Kasumi-1 (cell line): Measurements from ENCODE around the gene PMP22.

ENCODE experiments used
- DNase-seq, 2 experiments: peaks; one replicate each; lab custom pipeline; 2025; lab: John Stamatoyannopoulos, UW

The PMP22 gene

GRCh38 chr17:15273141-15273793, 8.1 kb upstream of the PMP22 start:
- DNase-seq: no peak

GRCh38 chr17:15271741-15272140, 6.6 kb upstream of the PMP22 start:
- no peak for DNase-seq

- no peak for DNase-seq
Observed at GRCh38 chr17:15270628-15271381, 5.7 kb upstream of the PMP22 start.

DNA sequence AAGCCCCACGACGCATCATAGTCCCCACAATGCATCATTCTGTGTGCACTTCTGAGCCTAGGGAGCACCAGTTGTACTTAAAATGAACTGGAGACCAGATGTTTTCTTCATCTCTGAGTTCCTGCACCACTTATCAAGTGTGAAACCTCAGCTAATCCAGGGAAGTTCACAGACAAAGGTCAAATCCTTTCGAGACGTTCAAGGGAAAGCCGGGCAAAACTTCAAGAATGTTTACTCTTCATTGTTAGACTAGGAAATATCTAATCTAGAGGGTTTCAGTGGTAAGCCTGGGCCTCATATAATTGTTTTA, 4.6 kb upstream of the PMP22 start:
- no peak for DNase-seq

GRCh38 chr17:15269087-15269779, 4.1 kb upstream of the PMP22 start:
- no peak for DNase-seq

GRCh38 chr17:15268461-15268860, 3.3 kb upstream of the PMP22 start:
- DNase-seq: no peak

DNA sequence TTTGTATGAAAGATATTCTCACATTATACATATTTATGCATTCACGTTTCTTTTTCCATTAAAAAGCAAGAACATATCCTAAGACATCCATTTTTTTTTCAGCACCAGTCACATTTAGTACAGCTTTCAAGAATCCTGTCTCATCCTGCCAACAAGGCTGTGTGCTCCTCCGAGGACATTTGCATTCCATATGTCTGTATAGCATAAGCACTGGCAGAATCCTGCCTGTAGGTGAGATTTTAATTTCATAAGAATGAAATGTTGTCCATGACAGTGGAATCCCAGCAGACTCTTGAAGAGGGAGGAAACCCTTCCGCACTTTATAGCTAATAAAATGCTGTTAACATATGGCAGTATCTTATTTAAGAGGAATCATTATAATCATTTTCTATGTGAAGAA, 2.9 kb upstream of the PMP22 start:
- no peak for DNase-seq

DNA sequence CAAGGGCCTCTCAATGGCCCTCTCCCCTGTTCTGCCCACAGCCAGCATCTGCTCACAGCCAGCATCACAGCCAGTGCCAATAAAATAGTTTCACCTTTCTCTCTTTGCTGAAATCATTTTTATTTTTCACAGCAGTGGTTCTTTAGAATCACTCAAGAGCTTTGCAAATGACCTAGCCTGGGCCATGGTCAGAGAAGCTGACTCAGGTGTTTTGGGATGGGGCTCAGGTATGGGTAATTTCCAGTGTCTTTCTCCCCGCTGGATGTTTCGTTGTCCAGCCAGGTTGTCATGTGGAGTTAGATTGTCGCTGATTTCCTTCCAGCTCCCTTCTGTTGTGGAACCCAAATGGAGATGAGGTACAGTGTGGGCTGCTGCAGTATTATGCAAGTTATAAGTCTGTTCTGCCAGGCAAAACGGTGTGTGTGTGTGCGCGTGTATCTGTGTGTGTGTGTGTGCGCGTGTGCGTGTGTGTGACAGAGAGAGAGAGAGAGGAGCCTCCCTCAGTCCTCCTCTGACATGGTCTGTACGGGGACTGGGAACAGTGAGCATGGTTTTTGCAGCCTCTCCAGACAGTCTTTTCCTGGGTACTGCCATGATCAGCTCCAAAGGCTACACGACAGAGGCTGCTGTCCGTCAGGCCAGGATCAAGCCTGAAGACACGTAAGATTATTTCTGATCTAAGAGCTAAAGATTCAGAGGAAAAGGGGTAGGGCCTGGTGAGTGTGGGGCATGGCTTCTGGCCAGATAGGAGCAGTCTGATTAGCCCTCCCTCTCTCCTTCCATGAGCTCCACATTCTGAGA, 1.4 kb upstream of the PMP22 start:
- no peak for DNase-seq

- DNase-seq: no peak
Observed at GRCh38 chr17:15264542-15264941, 584 bp downstream of the PMP22 start.

GRCh38 chr17:15263680-15264079, 1.4 kb downstream of the PMP22 start:
- DNase-seq: no peak

GRCh38 chr17:15263206-15263579, 1.9 kb downstream of the PMP22 start:
- no peak for DNase-seq

GRCh38 chr17:15262291-15263205, 2.6 kb downstream of the PMP22 start:
- DNase-seq: no peak

DNA sequence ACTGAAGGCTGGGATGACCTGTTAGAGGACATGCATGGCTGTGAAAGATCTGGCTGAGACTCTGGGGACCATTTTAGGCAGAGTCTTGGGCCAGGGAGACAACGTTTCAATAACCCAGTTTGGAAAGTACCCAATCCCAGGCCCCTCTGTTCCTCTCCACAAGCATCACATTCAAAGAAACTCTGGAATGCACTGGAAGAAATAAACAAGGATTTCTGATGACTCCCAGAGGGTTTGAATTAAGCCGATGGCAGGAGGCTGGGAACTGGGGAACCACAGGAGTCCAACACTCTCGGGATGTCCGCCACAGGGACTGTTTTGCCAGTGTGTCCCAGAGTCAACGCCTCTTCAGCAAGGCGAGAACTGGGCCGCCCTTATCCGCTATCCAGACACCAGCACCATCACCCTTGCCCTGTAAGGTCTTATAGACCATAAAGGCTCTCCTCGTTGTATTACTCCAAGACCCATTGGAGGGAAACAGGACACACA, 3.3 kb downstream of the PMP22 start:
- DNase-seq: no peak

- no peak for DNase-seq
Observed at GRCh38 chr17:15261258-15261801, 3.8 kb downstream of the PMP22 start.

GRCh38 chr17:15260376-15261257, 4.5 kb downstream of the PMP22 start:
- DNase-seq: peak; percentile 16 to 25

- no peak for DNase-seq
Observed at GRCh38 chr17:15257796-15258512, 7.2 kb downstream of the PMP22 start.

GRCh38 chr17:15257258-15257788, 7.8 kb downstream of the PMP22 start:
- peak; percentile 46 to 51 for DNase-seq

DNA sequence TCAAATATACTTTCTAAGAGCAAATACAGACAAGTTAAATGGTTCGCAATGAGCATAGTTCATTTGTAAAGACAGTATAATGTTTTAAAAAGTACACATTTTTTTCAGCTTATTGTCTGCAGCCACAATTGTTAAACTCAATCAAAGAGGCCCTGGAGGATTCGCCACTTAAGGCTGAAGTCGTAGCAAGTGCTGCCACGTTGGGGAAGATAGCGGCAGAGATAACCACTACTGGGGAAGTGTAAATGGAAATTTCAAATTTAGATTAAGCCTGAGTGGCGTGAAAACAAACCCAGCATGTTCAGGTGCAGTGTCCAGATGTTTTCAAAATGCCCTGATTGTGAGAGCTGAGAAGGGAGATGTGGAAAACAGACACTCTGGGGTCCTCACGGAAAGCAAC, 8.4 kb downstream of the PMP22 start:
- no peak for DNase-seq
